Measurements from ENCODE around the gene CHN2. TPM values are rescaled to one million over a fixed set of nuclear protein-coding genes. Genes with fewer than 3 reads are reported as not detected.

The CHN2 gene
- total and polyA plus RNA-seq, 8 donors: 2.8 to 8.9 (median 4.3) TPM

DNA sequence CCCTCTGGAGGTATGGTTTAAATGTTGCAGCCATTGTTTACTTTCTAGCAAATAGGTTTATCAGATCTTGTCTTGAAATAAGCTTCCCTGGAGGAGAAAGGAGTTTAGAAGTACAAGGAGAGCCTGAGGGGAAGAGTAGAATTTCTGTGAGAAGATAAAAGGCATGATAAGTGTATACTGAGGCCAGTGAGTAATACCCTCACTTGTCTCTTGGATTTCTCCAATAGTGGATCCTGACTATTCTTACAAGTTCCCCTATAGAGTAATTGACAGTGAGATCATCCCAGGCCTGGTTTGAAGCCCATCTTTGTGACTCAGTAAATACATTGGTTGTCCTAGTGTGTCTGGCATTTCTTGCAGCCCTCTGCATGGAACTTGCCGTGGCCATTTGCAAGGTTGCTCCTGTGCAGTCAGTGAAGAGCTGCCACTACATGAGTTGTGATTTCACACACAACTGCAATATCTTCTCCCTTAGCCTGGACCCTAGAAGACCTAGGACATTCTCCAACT is 41.6 kb downstream of the CHN2 start:
- H3K27ac ChIP-seq: no peak overlapping the region
- no peak overlapping the region for H3K4me3 ChIP-seq
- ATAC-seq (no peak), DNase-seq (no peak)
- intact Hi-C loops (cut with DNase I): no loop called here
- H3K36me3 ChIP-seq: no peaks in the 10 kb centered on the region
- H3K9me3 ChIP-seq: no peaks in the 10 kb centered on the region
- H3K27me3 ChIP-seq: no peaks in the 10 kb centered on the region
- H3K4me1 ChIP-seq: no peaks in the 10 kb centered on the region
- TF ChIP-seq, protein P1, sequence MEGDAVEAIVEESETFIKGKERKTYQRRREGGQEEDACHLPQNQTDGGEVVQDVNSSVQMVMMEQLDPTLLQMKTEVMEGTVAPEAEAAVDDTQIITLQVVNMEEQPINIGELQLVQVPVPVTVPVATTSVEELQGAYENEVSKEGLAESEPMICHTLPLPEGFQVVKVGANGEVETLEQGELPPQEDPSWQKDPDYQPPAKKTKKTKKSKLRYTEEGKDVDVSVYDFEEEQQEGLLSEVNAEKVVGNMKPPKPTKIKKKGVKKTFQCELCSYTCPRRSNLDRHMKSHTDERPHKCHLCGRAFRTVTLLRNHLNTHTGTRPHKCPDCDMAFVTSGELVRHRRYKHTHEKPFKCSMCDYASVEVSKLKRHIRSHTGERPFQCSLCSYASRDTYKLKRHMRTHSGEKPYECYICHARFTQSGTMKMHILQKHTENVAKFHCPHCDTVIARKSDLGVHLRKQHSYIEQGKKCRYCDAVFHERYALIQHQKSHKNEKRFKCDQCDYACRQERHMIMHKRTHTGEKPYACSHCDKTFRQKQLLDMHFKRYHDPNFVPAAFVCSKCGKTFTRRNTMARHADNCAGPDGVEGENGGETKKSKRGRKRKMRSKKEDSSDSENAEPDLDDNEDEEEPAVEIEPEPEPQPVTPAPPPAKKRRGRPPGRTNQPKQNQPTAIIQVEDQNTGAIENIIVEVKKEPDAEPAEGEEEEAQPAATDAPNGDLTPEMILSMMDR (IDR thresholded peaks at IDR 0.05): no peak

DNA sequence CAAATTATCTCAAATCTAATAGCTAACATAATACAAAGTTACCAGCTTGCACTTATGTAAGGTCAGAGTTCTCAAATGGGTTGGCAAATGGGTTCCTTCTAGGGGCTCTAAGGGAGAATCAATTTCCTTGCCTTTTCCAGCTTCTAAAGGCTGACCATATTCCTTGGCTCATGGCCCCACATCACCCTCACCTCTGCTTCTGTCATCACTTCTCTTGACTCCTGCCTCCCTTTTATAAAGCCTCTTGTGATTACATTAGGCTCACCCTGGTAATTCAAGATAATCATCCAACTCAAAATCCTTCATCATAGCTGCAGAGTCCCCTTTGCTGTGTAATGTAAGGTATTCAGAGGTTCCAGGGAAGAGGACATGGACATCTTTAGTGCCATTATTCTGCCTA is 42.1 kb downstream of the CHN2 start:
- H3K27me3 ChIP-seq: no peaks in the 10 kb centered on the region
- ATAC-seq (no peak), DNase-seq (no peak)
- intact Hi-C loops (cut with DNase I): no loop called here
- TF ChIP-seq, protein P1 (IDR thresholded peaks at IDR 0.05): no peak
- H3K4me1 ChIP-seq: no peaks in the 10 kb centered on the region
- no peak overlapping the region for H3K4me3 ChIP-seq
- no peak overlapping the region for H3K27ac ChIP-seq
- H3K9me3 ChIP-seq: no peaks in the 10 kb centered on the region
- no peaks in the 10 kb centered on the region for H3K36me3 ChIP-seq

DNA sequence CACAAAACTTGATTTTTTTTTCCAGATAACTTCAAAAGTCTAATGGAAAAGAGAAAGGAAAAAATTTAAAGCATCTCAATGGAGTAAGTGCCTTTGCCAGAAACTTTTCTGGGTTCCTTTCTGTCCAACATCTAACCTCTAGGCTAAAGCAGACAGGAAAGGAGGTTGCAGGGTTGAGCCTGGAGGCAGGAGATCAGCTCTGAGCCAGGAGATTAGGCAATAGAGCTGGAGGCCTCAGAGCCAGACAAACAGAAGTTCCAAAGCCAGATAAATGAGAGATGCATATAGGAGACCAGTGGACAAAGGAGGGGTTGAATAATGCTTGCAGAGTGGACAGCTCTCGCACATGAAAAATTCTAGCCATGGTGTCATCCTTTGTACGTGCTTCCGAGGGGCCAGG is 42.9 kb downstream of the CHN2 start:
- H3K27ac ChIP-seq: no peak overlapping the region
- H3K4me1 ChIP-seq: no peaks in the 10 kb centered on the region
- H3K36me3 ChIP-seq: no peaks in the 10 kb centered on the region
- no peaks in the 10 kb centered on the region for H3K9me3 ChIP-seq
- no peaks in the 10 kb centered on the region for H3K27me3 ChIP-seq
- TF ChIP-seq, protein P1 (IDR thresholded peaks at IDR 0.05): no peak
- no peak for DNase-seq
- no peak overlapping the region for H3K4me3 ChIP-seq
- intact Hi-C loops (cut with DNase I): no loop called here
- ATAC-seq: no peak

DNA sequence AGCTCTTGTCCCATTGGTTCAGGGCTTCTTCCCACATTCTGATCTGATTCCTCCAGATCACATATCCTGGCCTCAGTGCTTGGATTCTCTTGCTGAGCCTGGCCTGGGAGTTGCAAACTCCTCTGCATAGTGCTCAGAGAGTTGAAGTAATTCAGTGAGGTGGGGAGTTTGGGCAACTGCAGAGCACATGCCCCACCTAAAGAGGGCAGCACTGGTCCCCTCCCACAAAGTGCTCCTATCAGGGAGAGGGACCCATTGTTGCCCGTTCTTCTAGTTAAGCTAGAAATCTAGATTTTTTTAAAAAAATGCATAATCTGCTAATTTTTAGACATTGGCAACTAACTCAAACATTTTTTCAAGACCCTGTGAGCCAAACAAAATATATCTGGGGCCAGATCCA is 45.1 kb downstream of the CHN2 start:
- Histone ChIP-seq H3K27me3 (no peaks in the 10 kb centered on the region), H3K4me3 (no peak overlapping the region), H3K4me1 (no peaks in the 10 kb centered on the region), H3K27ac (no peak overlapping the region), H3K36me3 (no peaks in the 10 kb centered on the region), H3K9me3 (no peaks in the 10 kb centered on the region)
- intact Hi-C loops (cut with DNase I): no loop called here
- DNase-seq: no peak
- TF ChIP-seq, protein P1 (IDR thresholded peaks at IDR 0.05): peak; percentile 23 to 25
- peak; percentile 86 for ATAC-seq

DNA sequence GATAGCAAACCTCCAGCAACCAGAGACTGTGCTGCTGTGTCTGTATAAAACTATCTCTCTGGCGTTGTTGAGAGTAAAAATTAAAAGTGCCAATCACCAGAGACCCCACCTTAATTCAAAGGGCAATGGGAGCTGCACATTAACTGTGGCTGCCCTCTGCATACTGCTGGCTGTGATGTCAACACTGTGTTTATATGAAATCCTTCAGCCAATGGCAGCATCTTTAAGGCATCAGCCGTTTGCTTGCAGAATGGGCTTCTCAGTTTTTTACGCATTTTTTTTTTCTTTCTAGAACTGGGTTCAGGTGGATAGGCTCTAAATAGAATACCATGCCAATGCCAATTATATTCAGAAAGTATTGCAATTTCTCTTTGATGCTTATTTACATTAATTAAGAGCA is 47.7 kb downstream of the CHN2 start:
- Histone ChIP-seq H3K9me3 (no peaks in the 10 kb centered on the region), H3K27ac (no peak overlapping the region), H3K4me1 (no peaks in the 10 kb centered on the region), H3K36me3 (no peaks in the 10 kb centered on the region), H3K4me3 (no peak overlapping the region), H3K27me3 (no peaks in the 10 kb centered on the region)
- TF ChIP-seq, protein P1 (IDR thresholded peaks at IDR 0.05): no peak
- ATAC-seq (no peak), DNase-seq (no peak)
- intact Hi-C loops (cut with DNase I): no loop called here
